Peyer's patch (tissue), 4 donors: ENCODE results near the gene DNMBP.

Experiments
- POLR2A ChIP-seq, 2 donors: fragments of 450-650 bp; IDR thresholded peaks; one replicate each; pipeline ENCODE4 v1.5.1; 2017; ENCODE audit warnings: antibody characterized with exemption in 2 of 2, mild to moderate bottlenecking in 2 of 2, moderate library complexity in 2 of 2
- TF ChIP-seq, protein P1 (sequence below), 6 experiments: fragments of 450-650 bp in 4 of 6; fragments of 200-600 bp in 2 of 6; sonication (generic) in 1 of 6; IDR thresholded peaks; one replicate each; pipeline ENCODE4 v1.5.1; 2017 to 2019; ENCODE audit warnings: antibody characterized with exemption in 6 of 6, mild to moderate bottlenecking in 3 of 6, moderate library complexity in 1 of 6

DNA sequence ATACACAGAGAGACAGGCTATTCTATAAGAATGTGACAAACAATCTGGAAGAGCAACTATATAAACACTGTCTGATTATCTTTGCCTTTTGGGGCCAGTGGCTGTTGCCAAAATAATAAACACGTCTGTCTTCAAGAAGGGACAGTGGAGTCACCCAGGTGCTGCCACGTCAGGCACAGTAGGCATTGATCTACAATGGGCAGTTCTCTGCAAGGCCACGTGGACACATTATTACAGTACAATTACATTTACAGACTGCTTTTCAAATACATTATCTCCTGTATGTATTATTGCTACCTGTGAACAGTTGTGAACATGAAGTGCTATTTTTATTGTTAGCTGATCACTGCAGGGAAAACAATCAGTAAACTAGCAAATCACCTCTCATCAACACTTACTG, 14.0 kb downstream of the DNMBP start:
- TF ChIP-seq, protein P1, sequence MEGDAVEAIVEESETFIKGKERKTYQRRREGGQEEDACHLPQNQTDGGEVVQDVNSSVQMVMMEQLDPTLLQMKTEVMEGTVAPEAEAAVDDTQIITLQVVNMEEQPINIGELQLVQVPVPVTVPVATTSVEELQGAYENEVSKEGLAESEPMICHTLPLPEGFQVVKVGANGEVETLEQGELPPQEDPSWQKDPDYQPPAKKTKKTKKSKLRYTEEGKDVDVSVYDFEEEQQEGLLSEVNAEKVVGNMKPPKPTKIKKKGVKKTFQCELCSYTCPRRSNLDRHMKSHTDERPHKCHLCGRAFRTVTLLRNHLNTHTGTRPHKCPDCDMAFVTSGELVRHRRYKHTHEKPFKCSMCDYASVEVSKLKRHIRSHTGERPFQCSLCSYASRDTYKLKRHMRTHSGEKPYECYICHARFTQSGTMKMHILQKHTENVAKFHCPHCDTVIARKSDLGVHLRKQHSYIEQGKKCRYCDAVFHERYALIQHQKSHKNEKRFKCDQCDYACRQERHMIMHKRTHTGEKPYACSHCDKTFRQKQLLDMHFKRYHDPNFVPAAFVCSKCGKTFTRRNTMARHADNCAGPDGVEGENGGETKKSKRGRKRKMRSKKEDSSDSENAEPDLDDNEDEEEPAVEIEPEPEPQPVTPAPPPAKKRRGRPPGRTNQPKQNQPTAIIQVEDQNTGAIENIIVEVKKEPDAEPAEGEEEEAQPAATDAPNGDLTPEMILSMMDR (IDR thresholded peaks at IDR 0.05), result no peak
- no peak for TF ChIP-seq POLR2A (IDR thresholded peaks at IDR 0.05)
